ENCODE results near the gene CAMK1D. TPM values are rescaled to one million over a fixed set of nuclear protein-coding genes. Genes with fewer than 3 reads are reported as not detected.

Gene CAMK1D
- total RNA-seq, 1 experiment from 2014 or later: 6.3 TPM

DNA sequence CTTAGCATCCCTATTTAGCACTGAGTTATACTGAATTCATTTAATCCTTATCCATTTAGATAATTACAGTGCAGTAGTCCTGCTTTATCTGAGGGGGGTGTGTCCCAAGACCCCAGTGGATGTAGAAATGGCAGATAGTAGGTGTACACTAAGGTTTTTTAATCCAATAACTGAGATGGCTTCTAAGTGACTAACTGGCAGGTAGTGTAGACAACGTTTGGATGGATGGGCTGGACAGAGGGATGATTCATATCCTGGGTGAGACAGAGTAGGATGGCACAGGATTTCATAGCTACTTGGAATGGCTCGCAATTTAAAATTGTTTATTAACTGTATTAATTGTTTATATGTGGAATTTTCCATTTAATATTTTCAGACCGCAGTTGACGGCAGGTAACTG lies 356.6 kb downstream of the CAMK1D start:
- WGBS (ENCODE audit: extremely low coverage, insufficient read length, low lambda C conversion rate): no CpG with 5 or more reads among the region's 4 CpGs
- Histone ChIP-seq H2BK120ac (ENCODE audit: low read depth, low read length, poor library complexity, severe bottlenecking) (no peak overlapping the region), H2BK5ac (ENCODE audit: insufficient read length, low read length) (no peak overlapping the region), H3K56ac (ENCODE audit: insufficient read length, low read depth, low read length) (no peak overlapping the region), H2AK5ac (ENCODE audit: insufficient read length, low read length) (no peak overlapping the region), H4K20me1 (ENCODE audit: control insufficient read depth, insufficient read depth, insufficient read length) (no peaks in the 10 kb centered on the region), H3K9me3 (ENCODE audit: control insufficient read depth, low read depth, low read length) (no peaks in the 10 kb centered on the region), H2BK20ac (ENCODE audit: low read depth, low read length, poor library complexity, severe bottlenecking) (no peak overlapping the region), H4K8ac (replicated peaks; ENCODE audit: insufficient read length, low read depth, low read length) (no peak overlapping the region), H3T11ph (ENCODE audit: low read length) (no peak overlapping the region), H3K79me1 (ENCODE audit: insufficient read depth, low read depth, low read length, poor library complexity, severe bottlenecking) (no peaks in the 10 kb centered on the region), H3K27ac (ENCODE audit: insufficient read length, low read depth, low read length) (no peak overlapping the region), H3K4ac (ENCODE audit: low read depth, low read length) (no peak overlapping the region), H3K4me2 (ENCODE audit: insufficient read depth, insufficient read length, low read length) (no peak overlapping the region), H3K18ac (ENCODE audit: insufficient read length, low read depth, low read length) (no peak overlapping the region), H3K14ac (ENCODE audit: insufficient read depth, low read length) (no peak overlapping the region), H3K4me1 (ENCODE audit: insufficient read depth, low read length) (no peaks in the 10 kb centered on the region), H2BK15ac (ENCODE audit: low read depth, low read length) (no peak overlapping the region), H3K27me3 (ENCODE audit: insufficient read depth, low read length) (no peaks in the 10 kb centered on the region; the same call in 1 of the 2 replicates), H2AFZ (ENCODE audit: low read length) (no peak overlapping the region), H4K91ac (ENCODE audit: insufficient read length, low read depth, low read length) (no peak overlapping the region), H2BK12ac (ENCODE audit: insufficient read length, low read depth, low read length) (no peak overlapping the region), H4K5ac (ENCODE audit: insufficient read length, low read depth, low read length) (no peak overlapping the region), H3K23ac (ENCODE audit: insufficient read length, low read depth, low read length) (no peak overlapping the region), H3K79me2 (ENCODE audit: insufficient read depth, low read length) (no peaks in the 10 kb centered on the region), H3K9ac (ENCODE audit: extremely low read depth, insufficient read length, low read length) (no peak overlapping the region), H3K23me2 (ENCODE audit: insufficient read length, low read depth, low read length, poor library complexity, severe bottlenecking) (no peaks in the 10 kb centered on the region)
- no peaks in the 10 kb centered on the region for H3K9me3 Mint-ChIP-seq
- peaks cover 23 to 34% of the 10 kb centered on the region in 2 experiments for H3K4me1 Mint-ChIP-seq
- DNase-seq: no peak
- H3K27me3 Mint-ChIP-seq (ENCODE audit: low read depth): peaks cover 3% of the 10 kb centered on the region; the same call in 1 of the 2 replicates
- no peak overlapping the region for H3K27ac Mint-ChIP-seq
- no peaks in the 10 kb centered on the region for H3K36me3 Mint-ChIP-seq (ENCODE audit: insufficient read depth in 1 of 3, low read depth in 3 of 3)
- H3K4me3 Mint-ChIP-seq: no peak overlapping the region
- TF ChIP-seq, protein P1, sequence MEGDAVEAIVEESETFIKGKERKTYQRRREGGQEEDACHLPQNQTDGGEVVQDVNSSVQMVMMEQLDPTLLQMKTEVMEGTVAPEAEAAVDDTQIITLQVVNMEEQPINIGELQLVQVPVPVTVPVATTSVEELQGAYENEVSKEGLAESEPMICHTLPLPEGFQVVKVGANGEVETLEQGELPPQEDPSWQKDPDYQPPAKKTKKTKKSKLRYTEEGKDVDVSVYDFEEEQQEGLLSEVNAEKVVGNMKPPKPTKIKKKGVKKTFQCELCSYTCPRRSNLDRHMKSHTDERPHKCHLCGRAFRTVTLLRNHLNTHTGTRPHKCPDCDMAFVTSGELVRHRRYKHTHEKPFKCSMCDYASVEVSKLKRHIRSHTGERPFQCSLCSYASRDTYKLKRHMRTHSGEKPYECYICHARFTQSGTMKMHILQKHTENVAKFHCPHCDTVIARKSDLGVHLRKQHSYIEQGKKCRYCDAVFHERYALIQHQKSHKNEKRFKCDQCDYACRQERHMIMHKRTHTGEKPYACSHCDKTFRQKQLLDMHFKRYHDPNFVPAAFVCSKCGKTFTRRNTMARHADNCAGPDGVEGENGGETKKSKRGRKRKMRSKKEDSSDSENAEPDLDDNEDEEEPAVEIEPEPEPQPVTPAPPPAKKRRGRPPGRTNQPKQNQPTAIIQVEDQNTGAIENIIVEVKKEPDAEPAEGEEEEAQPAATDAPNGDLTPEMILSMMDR (conservative IDR thresholded peaks at IDR 0.05): no peak

Measured in H9 (cell line).